ENCODE measurements around the gene SLFN14. TPM values are rescaled to one million over a fixed set of nuclear protein-coding genes. Genes with fewer than 3 reads are reported as not detected.

The SLFN14 gene
- total and polyA plus RNA-seq, 2 experiments from 2014 or later = 0.10 TPM; not detected in 1

DNA sequence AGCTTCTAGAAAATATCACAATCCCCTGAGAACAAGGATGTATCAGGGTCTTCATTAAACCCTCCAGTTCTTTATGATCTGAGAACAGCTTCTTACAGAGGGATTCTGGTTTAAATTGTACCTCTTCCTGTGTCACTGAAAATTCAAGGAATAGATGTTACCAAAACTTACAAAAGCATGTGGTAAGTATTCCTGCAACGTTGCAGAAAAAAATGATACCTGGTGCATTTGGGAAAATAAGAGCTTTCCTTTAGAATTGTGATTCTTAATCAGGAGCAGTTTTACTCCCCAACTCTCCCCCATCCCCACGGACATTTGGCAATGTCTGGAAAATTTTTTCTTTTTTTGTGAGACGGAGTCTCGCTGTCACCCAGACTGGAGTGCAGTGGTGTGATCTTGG lies 7.3 kb downstream of the SLFN14 start:
- H3K27me3 ChIP-seq (ENCODE audit: insufficient read depth) = 0 out of 2 replicates have a peak, but pooled peaks cover 7% of the 10 kb centered on the region
- H3K4me3 ChIP-seq = no peak overlapping the region
- Mint-ChIP-seq H3K27me3 (ENCODE audit: insufficient read depth, low read depth, poor library complexity) (peaks cover 3% of the 10 kb centered on the region), H3K4me3 (no peak overlapping the region), H3K4me1 (peaks cover 5% of the 10 kb centered on the region; the same call in 2 of the 3 replicates), H3K36me3 (ENCODE audit: low read depth) (no peaks in the 10 kb centered on the region), H3K27ac (no peak overlapping the region), H3K9me3 (no peaks in the 10 kb centered on the region)
- H2AFZ ChIP-seq = no peak overlapping the region
- no peaks in the 10 kb centered on the region for H3K79me2 ChIP-seq (replicated peaks; ENCODE audit: insufficient read depth)
- DNase-seq (ENCODE audit: low spot score) = no peak
- H3F3A ChIP-seq (replicated peaks; ENCODE audit: low read depth) = no peaks in the 10 kb centered on the region
- H3K4me1 ChIP-seq (ENCODE audit: insufficient read depth) = no peaks in the 10 kb centered on the region
- H3K36me3 ChIP-seq (ENCODE audit: insufficient read depth) = no peaks in the 10 kb centered on the region
- no peak for ATAC-seq
- no peak overlapping the region for H3K27ac ChIP-seq (ENCODE audit: low read depth)
- H4K20me1 ChIP-seq (replicated peaks; ENCODE audit: insufficient read depth) = no peaks in the 10 kb centered on the region
- no peaks in the 10 kb centered on the region for H3K9me2 ChIP-seq (ENCODE audit: insufficient read depth)
- H3K4me2 ChIP-seq = no peak overlapping the region
- TF ChIP-seq, protein P1, sequence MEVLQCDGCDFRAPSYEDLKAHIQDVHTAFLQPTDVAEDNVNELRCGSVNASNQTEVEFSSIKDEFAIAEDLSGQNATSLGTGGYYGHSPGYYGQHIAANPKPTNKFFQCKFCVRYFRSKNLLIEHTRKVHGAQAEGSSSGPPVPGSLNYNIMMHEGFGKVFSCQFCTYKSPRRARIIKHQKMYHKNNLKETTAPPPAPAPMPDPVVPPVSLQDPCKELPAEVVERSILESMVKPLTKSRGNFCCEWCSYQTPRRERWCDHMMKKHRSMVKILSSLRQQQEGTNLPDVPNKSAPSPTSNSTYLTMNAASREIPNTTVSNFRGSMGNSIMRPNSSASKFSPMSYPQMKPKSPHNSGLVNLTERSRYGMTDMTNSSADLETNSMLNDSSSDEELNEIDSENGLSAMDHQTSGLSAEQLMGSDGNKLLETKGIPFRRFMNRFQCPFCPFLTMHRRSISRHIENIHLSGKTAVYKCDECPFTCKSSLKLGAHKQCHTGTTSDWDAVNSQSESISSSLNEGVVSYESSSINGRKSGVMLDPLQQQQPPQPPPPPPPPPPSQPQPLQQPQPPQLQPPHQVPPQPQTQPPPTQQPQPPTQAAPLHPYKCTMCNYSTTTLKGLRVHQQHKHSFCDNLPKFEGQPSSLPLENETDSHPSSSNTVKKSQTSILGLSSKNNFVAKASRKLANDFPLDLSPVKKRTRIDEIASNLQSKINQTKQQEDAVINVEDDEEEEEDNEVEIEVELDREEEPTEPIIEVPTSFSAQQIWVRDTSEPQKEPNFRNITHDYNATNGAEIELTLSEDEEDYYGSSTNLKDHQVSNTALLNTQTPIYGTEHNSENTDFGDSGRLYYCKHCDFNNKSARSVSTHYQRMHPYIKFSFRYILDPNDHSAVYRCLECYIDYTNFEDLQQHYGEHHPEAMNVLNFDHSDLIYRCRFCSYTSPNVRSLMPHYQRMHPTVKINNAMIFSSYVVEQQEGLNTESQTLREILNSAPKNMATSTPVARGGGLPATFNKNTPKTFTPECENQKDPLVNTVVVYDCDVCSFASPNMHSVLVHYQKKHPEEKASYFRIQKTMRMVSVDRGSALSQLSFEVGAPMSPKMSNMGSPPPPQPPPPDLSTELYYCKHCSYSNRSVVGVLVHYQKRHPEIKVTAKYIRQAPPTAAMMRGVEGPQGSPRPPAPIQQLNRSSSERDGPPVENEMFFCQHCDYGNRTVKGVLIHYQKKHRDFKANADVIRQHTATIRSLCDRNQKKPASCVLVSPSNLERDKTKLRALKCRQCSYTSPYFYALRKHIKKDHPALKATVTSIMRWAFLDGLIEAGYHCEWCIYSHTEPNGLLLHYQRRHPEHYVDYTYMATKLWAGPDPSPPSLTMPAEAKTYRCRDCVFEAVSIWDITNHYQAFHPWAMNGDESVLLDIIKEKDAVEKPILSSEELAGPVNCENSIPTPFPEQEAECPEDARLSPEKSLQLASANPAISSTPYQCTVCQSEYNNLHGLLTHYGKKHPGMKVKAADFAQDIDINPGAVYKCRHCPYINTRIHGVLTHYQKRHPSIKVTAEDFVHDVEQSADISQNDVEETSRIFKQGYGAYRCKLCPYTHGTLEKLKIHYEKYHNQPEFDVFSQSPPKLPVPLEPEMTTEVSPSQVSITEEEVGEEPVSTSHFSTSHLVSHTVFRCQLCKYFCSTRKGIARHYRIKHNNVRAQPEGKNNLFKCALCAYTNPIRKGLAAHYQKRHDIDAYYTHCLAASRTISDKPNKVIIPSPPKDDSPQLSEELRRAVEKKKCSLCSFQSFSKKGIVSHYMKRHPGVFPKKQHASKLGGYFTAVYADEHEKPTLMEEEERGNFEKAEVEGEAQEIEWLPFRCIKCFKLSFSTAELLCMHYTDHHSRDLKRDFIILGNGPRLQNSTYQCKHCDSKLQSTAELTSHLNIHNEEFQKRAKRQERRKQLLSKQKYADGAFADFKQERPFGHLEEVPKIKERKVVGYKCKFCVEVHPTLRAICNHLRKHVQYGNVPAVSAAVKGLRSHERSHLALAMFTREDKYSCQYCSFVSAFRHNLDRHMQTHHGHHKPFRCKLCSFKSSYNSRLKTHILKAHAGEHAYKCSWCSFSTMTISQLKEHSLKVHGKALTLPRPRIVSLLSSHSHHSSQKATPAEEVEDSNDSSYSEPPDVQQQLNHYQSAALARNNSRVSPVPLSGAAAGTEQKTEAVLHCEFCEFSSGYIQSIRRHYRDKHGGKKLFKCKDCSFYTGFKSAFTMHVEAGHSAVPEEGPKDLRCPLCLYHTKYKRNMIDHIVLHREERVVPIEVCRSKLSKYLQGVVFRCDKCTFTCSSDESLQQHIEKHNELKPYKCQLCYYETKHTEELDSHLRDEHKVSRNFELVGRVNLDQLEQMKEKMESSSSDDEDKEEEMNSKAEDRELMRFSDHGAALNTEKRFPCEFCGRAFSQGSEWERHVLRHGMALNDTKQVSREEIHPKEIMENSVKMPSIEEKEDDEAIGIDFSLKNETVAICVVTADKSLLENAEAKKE (CRISPR knock-in tag; IDR thresholded peaks at IDR 0.05) = no peak
- TF ChIP-seq POLR2AphosphoS5 (IDR thresholded peaks at IDR 0.05; ENCODE audit: low read depth) (no peak), ZNF331 (CRISPR knock-in tag; IDR thresholded peaks at IDR 0.05; ENCODE audit: low read depth) (no peak), ZNF114 (CRISPR knock-in tag; IDR thresholded peaks at IDR 0.05) (no peak), NANOG (IDR thresholded peaks at IDR 0.05; ENCODE audit: borderline replicate concordance) (no peak), JUNB (IDR thresholded peaks at IDR 0.05; ENCODE audit: unreplicated experiment) (no peak), EZH2phosphoT487 (IDR thresholded peaks at IDR 0.05; ENCODE audit: unreplicated experiment) (no peak), CREB1 (CRISPR knock-in tag; IDR thresholded peaks at IDR 0.05; ENCODE audit: low read depth) (no peak), EZH2 (IDR thresholded peaks at IDR 0.05; ENCODE audit: low read depth, unreplicated experiment) (no peak), STAT1 (IDR thresholded peaks at IDR 0.05; ENCODE audit: unreplicated experiment) (no peak)
- TF ChIP-seq, protein P2, sequence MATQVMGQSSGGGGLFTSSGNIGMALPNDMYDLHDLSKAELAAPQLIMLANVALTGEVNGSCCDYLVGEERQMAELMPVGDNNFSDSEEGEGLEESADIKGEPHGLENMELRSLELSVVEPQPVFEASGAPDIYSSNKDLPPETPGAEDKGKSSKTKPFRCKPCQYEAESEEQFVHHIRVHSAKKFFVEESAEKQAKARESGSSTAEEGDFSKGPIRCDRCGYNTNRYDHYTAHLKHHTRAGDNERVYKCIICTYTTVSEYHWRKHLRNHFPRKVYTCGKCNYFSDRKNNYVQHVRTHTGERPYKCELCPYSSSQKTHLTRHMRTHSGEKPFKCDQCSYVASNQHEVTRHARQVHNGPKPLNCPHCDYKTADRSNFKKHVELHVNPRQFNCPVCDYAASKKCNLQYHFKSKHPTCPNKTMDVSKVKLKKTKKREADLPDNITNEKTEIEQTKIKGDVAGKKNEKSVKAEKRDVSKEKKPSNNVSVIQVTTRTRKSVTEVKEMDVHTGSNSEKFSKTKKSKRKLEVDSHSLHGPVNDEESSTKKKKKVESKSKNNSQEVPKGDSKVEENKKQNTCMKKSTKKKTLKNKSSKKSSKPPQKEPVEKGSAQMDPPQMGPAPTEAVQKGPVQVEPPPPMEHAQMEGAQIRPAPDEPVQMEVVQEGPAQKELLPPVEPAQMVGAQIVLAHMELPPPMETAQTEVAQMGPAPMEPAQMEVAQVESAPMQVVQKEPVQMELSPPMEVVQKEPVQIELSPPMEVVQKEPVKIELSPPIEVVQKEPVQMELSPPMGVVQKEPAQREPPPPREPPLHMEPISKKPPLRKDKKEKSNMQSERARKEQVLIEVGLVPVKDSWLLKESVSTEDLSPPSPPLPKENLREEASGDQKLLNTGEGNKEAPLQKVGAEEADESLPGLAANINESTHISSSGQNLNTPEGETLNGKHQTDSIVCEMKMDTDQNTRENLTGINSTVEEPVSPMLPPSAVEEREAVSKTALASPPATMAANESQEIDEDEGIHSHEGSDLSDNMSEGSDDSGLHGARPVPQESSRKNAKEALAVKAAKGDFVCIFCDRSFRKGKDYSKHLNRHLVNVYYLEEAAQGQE (IDR thresholded peaks at IDR 0.05; ENCODE audit: unreplicated experiment) = no peak
- TF ChIP-seq, protein P3, sequence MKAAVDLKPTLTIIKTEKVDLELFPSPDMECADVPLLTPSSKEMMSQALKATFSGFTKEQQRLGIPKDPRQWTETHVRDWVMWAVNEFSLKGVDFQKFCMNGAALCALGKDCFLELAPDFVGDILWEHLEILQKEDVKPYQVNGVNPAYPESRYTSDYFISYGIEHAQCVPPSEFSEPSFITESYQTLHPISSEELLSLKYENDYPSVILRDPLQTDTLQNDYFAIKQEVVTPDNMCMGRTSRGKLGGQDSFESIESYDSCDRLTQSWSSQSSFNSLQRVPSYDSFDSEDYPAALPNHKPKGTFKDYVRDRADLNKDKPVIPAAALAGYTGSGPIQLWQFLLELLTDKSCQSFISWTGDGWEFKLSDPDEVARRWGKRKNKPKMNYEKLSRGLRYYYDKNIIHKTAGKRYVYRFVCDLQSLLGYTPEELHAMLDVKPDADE (IDR thresholded peaks at IDR 0.05) = no peak
- TF ChIP-seq, protein P4, sequence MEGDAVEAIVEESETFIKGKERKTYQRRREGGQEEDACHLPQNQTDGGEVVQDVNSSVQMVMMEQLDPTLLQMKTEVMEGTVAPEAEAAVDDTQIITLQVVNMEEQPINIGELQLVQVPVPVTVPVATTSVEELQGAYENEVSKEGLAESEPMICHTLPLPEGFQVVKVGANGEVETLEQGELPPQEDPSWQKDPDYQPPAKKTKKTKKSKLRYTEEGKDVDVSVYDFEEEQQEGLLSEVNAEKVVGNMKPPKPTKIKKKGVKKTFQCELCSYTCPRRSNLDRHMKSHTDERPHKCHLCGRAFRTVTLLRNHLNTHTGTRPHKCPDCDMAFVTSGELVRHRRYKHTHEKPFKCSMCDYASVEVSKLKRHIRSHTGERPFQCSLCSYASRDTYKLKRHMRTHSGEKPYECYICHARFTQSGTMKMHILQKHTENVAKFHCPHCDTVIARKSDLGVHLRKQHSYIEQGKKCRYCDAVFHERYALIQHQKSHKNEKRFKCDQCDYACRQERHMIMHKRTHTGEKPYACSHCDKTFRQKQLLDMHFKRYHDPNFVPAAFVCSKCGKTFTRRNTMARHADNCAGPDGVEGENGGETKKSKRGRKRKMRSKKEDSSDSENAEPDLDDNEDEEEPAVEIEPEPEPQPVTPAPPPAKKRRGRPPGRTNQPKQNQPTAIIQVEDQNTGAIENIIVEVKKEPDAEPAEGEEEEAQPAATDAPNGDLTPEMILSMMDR (conservative IDR thresholded peaks at IDR 0.05; ENCODE audit: low read depth in 2 of 2) = no peak
